Muscle layer of colon (tissue), 2 donors: ENCODE results near the gene SSNA1.

Experiments
- H3K27ac ChIP-seq: one replicate; pipeline ENCODE4 v1.7.0; 2013; ENCODE audit warnings: low read depth, mild to moderate bottlenecking, low read length, moderate library complexity
- H3K27me3 ChIP-seq, 2 donors: one replicate each; pipeline ENCODE4 v1.7.0; 2013; ENCODE audit warnings: low read length in 2 of 2, mild to moderate bottlenecking in 2 of 2; ENCODE audit not compliant: insufficient read depth in 2 of 2, control insufficient read depth in 1 of 2
- H3K36me3 ChIP-seq: one replicate; pipeline ENCODE4 v1.7.0; 2013; ENCODE audit warnings: mild to moderate bottlenecking, low read length; ENCODE audit not compliant: insufficient read depth
- H3K4me1 ChIP-seq: one replicate; pipeline ENCODE4 v1.7.0; 2013; ENCODE audit warnings: mild to moderate bottlenecking, low read length; ENCODE audit not compliant: insufficient read depth
- H3K4me3 ChIP-seq, 2 donors: one replicate each; pipeline ENCODE4 v1.7.0; 2013; ENCODE audit warnings: low read length in 2 of 2, low read depth in 1 of 2, mild to moderate bottlenecking in 1 of 2, moderate library complexity in 1 of 2
- H3K9ac ChIP-seq: one replicate; pipeline ENCODE4 v1.7.0; 2013; ENCODE audit warnings: low read length
- H3K9me3 ChIP-seq: one replicate; pipeline ENCODE4 v1.7.0; 2013; ENCODE audit warnings: mild to moderate bottlenecking, low read length
- donor health status: abdominal sarcoma.
- donor health status: Adenocarcinoma of cecum.

The SSNA1 gene

GRCh38 chr9:137172901-137173795, 15.3 kb upstream of the SSNA1 start:
- Histone ChIP-seq H3K4me3 (no peak overlapping the region), H3K27ac (no peak overlapping the region), H3K36me3 (no peaks in the 10 kb centered on the region), H3K9ac (no peak overlapping the region), H3K4me1 (no peaks in the 10 kb centered on the region), H3K27me3 (peaks cover 6 to 48% of the 10 kb centered on the region in 2 donors), H3K9me3 (no peaks in the 10 kb centered on the region)

GRCh38 chr9:137173796-137174664, 14.4 kb upstream of the SSNA1 start:
- H3K9ac ChIP-seq, result no peak overlapping the region
- H3K4me3 ChIP-seq, result no peak overlapping the region
- no peaks in the 10 kb centered on the region for H3K4me1 ChIP-seq
- H3K36me3 ChIP-seq, result peaks cover 3% of the 10 kb centered on the region
- no peaks in the 10 kb centered on the region for H3K9me3 ChIP-seq
- H3K27ac ChIP-seq, result no peak overlapping the region
- H3K27me3 ChIP-seq, result peaks cover 6 to 44% of the 10 kb centered on the region in 2 donors

DNA sequence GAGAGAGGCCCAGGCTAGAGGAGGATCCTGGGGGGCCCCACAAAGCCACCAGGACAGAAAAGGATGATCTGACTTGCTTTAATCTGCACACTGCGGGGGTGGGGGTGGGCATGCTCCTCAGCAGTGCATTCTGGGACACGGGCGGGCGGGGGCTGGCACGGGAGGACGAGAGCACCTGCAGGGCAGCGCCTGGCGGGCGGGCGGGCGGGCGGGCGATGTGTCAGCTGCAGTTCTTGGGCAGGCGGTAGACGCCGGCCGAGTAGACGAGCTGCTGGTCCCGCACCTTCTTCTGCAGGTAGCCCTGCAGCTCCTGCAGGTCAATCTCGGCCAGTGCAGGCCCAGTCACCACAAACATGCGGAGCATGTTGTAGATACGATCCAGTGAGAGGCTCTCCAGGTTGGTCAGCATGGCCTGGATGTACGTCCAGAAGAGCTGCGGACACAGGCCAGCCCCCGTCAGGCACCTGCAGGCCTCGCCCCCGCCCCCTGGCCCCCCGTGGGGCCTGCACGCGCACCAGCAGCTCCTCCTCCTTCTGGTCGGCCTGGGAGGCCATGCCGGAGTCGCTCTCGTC, 13.7 kb upstream of the SSNA1 start:
- peaks cover 6 to 36% of the 10 kb centered on the region in 2 donors for H3K27me3 ChIP-seq
- no peak overlapping the region for H3K4me3 ChIP-seq

GRCh38 chr9:137175345-137175961, 13.0 kb upstream of the SSNA1 start:
- Histone ChIP-seq H3K27ac (no peak overlapping the region), H3K9ac (no peak overlapping the region), H3K4me1 (no peaks in the 10 kb centered on the region), H3K36me3 (peaks cover 17% of the 10 kb centered on the region), H3K4me3 (no peak overlapping the region), H3K27me3 (peaks cover 3 to 30% of the 10 kb centered on the region in 2 donors), H3K9me3 (no peaks in the 10 kb centered on the region)

More for the DNA sequence above, 13.7 kb upstream of the SSNA1 start:
- Histone ChIP-seq H3K4me1 (no peaks in the 10 kb centered on the region), H3K9me3 (no peaks in the 10 kb centered on the region), H3K27ac (no peak overlapping the region), H3K9ac (no peak overlapping the region), H3K36me3 (peaks cover 10% of the 10 kb centered on the region)

DNA sequence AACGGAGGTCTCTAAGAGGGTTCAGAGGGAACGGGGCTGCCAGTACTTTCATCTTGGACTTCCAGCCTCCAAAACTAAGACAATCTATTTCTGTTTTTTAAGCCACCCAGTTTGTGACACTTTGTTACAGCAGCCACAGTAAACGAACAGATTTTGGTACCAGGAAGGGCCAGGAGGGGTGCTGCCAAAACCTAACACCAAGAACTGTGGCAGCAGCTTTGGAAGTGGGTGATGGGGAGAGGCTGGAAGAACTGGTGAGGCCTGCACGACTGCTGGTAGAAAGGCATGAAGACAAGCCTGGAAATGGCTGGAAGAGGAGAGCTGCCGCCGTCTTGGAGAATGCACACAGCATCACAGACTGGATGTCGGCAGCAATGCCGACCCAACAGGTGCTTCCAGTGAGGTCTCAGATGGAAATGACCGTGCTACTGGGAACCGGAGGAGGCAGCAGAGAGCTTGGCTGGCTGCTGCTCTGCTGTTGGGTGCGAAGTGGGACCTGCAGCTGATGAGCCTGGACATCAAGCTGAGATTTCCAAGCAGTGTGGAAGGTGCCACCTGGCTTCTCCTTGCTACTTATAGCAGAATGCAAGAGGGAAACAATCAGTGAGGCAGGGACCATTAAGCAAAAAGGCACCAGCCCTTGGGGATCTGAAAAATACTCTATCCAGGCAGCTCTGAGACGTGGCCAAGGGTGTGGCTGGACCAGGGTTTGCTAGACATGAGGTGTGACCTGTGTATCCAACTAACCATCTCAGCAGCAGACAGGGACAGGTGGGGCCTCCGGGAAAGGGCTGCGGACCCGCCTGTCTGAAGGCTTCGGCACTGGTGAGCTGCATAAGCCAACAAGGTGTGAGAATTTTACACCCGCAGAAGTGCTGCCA, 11.9 kb upstream of the SSNA1 start:
- Histone ChIP-seq H3K9ac (no peak overlapping the region), H3K4me3 (no peak overlapping the region), H3K9me3 (no peaks in the 10 kb centered on the region), H3K27ac (no peak overlapping the region), H3K27me3 (peaks cover 0 to 19% of the 10 kb centered on the region in 2 donors), H3K36me3 (peaks cover 25% of the 10 kb centered on the region), H3K4me1 (no peaks in the 10 kb centered on the region)

GRCh38 chr9:137178201-137178938, 10.1 kb upstream of the SSNA1 start:
- H3K4me1 ChIP-seq, result no peaks in the 10 kb centered on the region
- peaks cover 0 to 6% of the 10 kb centered on the region in 2 donors for H3K27me3 ChIP-seq
- H3K4me3 ChIP-seq, result no peak overlapping the region
- H3K9me3 ChIP-seq, result no peaks in the 10 kb centered on the region
- H3K9ac ChIP-seq, result no peak overlapping the region
- H3K27ac ChIP-seq, result no peak overlapping the region
- H3K36me3 ChIP-seq, result peaks cover 36% of the 10 kb centered on the region

GRCh38 chr9:137178939-137179630, 9.4 kb upstream of the SSNA1 start:
- Histone ChIP-seq H3K27me3 (peaks cover 0 to 4% of the 10 kb centered on the region in 2 donors), H3K4me1 (no peaks in the 10 kb centered on the region), H3K9ac (no peak overlapping the region), H3K27ac (no peak overlapping the region), H3K9me3 (no peaks in the 10 kb centered on the region), H3K4me3 (no peak overlapping the region), H3K36me3 (peaks cover 43% of the 10 kb centered on the region)

GRCh38 chr9:137179761-137180160, 8.7 kb upstream of the SSNA1 start:
- Histone ChIP-seq H3K4me3 (no peak overlapping the region), H3K36me3 (peaks cover 48% of the 10 kb centered on the region), H3K4me1 (no peaks in the 10 kb centered on the region), H3K9ac (no peak overlapping the region), H3K27me3 (no peaks in the 10 kb centered on the region), H3K27ac (no peak overlapping the region), H3K9me3 (no peaks in the 10 kb centered on the region)

DNA sequence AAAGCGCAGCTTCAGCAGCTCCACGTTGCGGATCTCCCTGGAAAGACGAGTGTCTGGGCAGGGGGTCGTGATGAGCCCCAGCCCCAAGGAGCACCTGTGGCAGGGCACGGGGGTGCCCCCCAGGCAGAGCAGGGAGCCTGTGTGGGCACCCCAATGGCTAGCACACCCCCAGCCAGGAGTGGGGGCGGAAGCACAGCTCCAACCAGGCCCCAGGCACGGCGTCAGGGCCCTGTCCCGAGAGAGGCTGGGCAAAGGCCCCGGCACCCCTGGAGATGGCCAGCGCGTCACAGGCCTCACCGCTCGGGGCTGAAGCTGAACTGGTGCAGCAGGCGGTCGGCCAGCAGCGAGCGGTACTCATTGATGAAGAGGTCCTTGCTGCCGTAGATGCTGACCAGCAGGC, 8.0 kb upstream of the SSNA1 start:
- Histone ChIP-seq H3K9me3 (no peaks in the 10 kb centered on the region), H3K27me3 (no peaks in the 10 kb centered on the region), H3K27ac (no peak overlapping the region), H3K4me1 (no peaks in the 10 kb centered on the region), H3K9ac (no peak overlapping the region), H3K36me3 (peaks cover 54% of the 10 kb centered on the region), H3K4me3 (no peak overlapping the region)
